ENCODE results near the gene TOMM7. TPM values are rescaled to one million over a fixed set of nuclear protein-coding genes. Genes with fewer than 3 reads are reported as not detected.
"Not testable (repeated sequence)": the region's sequence is repeated elsewhere in the genome, so short reads cannot be mapped to it uniquely, and the experiment has no call there.

Gene TOMM7
- polyA plus RNA-seq, 1 experiment: 390 TPM

DNA sequence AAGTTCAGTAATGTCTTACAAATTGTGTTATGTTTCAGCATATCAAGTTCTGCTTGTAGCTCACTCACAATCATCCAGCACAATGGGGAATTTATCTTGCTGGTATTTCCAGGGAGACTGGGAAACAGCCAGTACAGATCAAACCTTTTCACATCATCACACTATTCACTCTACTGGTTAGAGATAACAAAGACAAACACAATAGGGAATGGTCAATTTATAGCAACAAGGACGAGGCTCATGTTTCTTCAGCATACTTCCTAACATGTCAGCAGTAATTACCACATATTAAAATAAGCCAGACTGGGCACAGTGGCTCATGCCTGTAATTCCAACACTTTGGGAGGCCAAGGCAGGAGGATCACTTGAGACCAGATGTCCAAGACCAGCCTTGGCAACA, 38.3 kb downstream of the TOMM7 start:
- no peak for TF ChIP-seq CTCF (IDR thresholded peaks at IDR 0.05; ENCODE audit: low read depth, low read length)
- CTCF ChIA-PET: interaction anchor here (1.4 to 3.6 kb wide), 3 partner anchors 22 to 271 kb away, joined by 3 to 16 read pairs (median 13); no protein-coding TSS in a partner anchor
- H3K27ac ChIP-seq (ENCODE audit: low read depth, low read length): no peak overlapping the region

DNA sequence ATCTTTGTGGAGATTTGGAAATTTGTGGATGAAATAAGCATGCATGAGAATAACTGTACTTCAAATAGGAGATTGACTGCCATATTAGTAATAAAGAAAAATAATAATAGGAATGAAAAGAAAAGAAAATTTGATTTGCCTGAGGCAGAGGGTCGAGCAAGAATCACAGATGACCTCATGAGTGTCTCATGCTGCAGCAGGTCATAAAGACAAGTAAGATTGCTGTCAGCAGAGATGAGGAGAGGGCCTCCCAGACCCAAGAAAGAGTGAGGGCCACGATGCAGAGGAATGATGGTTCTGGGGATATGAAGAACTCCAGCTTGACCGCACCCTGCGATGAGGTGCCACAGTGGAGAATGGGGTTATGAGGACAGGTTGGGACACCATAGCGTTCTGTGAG, 39.2 kb downstream of the TOMM7 start:
- ChIA-PET CTCF (interaction anchor here (1.4 to 3.6 kb wide), 5 partner anchors 20 to 272 kb away, joined by 3 to 36 read pairs (median 13); no protein-coding TSS in a partner anchor), POLR2A (no interaction called here)
- no peak for TF ChIP-seq CTCF (IDR thresholded peaks at IDR 0.05; ENCODE audit: low read depth, low read length)
- Histone ChIP-seq H3K9me3 (ENCODE audit: control insufficient read depth, insufficient read depth, low read length) (no peaks in the 10 kb centered on the region; the same call in 1 of the 2 replicates), H3K27me3 (ENCODE audit: control insufficient read depth, insufficient read depth, low read length) (no peaks in the 10 kb centered on the region), H3K4me3 (ENCODE audit: low read depth, low read length) (no peak overlapping the region), H3K27ac (ENCODE audit: low read depth, low read length) (no peak overlapping the region)
- no peak for DNase-seq (ENCODE audit: low read depth, low spot score)

More for the DNA sequence above, 38.3 kb downstream of the TOMM7 start:
- H3K27me3 ChIP-seq (ENCODE audit: control insufficient read depth, insufficient read depth, low read length): no peaks in the 10 kb centered on the region
- POLR2A ChIA-PET: no interaction called here
- no peaks in the 10 kb centered on the region; the same call in 1 of the 2 replicates for H3K9me3 ChIP-seq (ENCODE audit: control insufficient read depth, insufficient read depth, low read length)
- no peak overlapping the region for H3K4me3 ChIP-seq (ENCODE audit: low read depth, low read length)
- DNase-seq (ENCODE audit: low read depth, low spot score): no peak

DNA sequence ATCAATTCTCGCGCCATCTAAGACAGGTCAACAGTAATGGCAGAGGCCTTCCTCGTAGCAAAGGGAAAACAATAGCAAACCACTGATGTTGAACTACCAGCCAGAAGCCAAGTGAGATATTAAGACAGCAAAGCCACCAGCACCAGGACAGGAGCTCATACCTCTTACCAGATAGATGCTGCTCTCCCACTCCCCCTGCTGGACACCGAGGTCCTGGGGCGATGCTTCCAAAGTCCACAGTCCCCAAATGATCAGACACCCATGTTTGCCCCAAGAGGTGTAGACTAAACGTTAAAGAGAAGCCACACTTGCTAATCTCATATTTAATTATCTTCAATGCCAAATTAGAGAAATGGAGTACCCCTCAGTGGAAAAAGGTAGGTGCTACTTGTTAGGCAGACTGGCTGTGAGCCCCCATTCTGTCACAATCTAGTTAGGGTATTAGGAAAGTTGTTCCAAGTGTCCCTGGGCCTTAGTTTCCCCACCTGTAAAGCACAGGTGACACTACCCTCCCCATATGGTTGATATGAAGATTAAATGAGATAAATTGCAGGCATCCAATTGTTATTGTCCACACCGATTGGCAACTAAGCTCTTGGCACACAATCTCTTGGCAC, 39.9 kb downstream of the TOMM7 start:
- Histone ChIP-seq H3K27me3 (ENCODE audit: control insufficient read depth, insufficient read depth, low read length) (no peaks in the 10 kb centered on the region), H3K4me3 (ENCODE audit: low read depth, low read length) (no peak overlapping the region), H3K27ac (ENCODE audit: low read depth, low read length) (no peak overlapping the region), H3K9me3 (ENCODE audit: control insufficient read depth, insufficient read depth, low read length) (no peaks in the 10 kb centered on the region; the same call in 1 of the 2 replicates)
- DNase-seq (ENCODE audit: low read depth, low spot score): no peak
- POLR2A ChIA-PET: no interaction called here
- CTCF ChIA-PET: interaction anchor here (0.6 to 3.6 kb wide), 14 partner anchors 10 to 276 kb away, joined by 3 to 36 read pairs (median 4); no protein-coding TSS in a partner anchor
- peak; percentile 69 for TF ChIP-seq CTCF (IDR thresholded peaks at IDR 0.05; ENCODE audit: low read depth, low read length)

DNA sequence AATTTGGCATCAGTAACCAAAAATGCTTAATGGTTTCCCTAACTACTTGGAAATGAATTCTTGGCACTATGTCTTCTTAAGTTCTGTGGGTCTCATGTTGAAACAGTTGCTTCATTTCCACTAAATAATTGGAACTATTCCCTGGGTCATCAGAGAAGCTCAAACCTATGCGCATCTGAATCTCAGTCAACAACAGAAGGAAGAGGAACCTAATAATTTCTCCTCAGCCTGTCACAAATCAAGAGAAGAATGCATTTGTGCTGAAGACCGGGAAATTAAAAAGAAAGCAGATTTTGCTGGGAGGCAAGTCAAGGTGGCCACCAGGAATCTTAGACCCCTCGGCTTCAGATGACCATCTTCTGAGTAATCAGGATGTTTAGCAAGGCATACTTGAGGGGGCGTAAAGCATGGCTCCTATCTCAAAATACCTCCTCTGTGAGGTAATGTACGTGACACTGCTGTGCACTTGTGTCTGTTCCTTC, 41.4 kb downstream of the TOMM7 start:
- CTCF ChIA-PET: interaction anchor here (1.5 to 3.6 kb wide), 4 partner anchors 11 to 274 kb away, joined by 4 to 36 read pairs (median 12); no protein-coding TSS in a partner anchor
- peak overlapping the region; percentile 81 for H3K27ac ChIP-seq (ENCODE audit: low read depth, low read length)
- no peaks in the 10 kb centered on the region; the same call in 1 of the 2 replicates for H3K9me3 ChIP-seq (ENCODE audit: control insufficient read depth, insufficient read depth, low read length)
- TF ChIP-seq CTCF (IDR thresholded peaks at IDR 0.05; ENCODE audit: low read depth, low read length): no peak
- H3K27me3 ChIP-seq (ENCODE audit: control insufficient read depth, insufficient read depth, low read length): no peaks in the 10 kb centered on the region
- DNase-seq (ENCODE audit: low read depth, low spot score): peak; percentile 79
- H3K4me3 ChIP-seq (ENCODE audit: low read depth, low read length): no peak overlapping the region
- POLR2A ChIA-PET: interaction anchor here (0.7 to 1.3 kb wide), 2 partner anchors 75 to 163 kb away, joined by 3 to 4 read pairs; no protein-coding TSS in a partner anchor

- H3K27ac ChIP-seq (ENCODE audit: low read depth, low read length); DNase-seq (ENCODE audit: low read depth, low spot score); H3K4me3 ChIP-seq (ENCODE audit: low read depth, low read length); H3K9me3 ChIP-seq (ENCODE audit: control insufficient read depth, insufficient read depth, low read length); H3K27me3 ChIP-seq (ENCODE audit: control insufficient read depth, insufficient read depth, low read length): not testable (repeated sequence)
- ChIA-PET CTCF (interaction anchor here (1.5 to 1.6 kb wide), 2 partner anchors 219 to 306 kb away, joined by 3 to 12 read pairs; no protein-coding TSS in a partner anchor), POLR2A (interaction anchor here (0.6 kb wide), 1 partner anchor 45 kb away, joined by 3 read pairs; no protein-coding TSS in a partner anchor)
Measured at GRCh38 chr7:22779730-22780323, 42.8 kb downstream of the TOMM7 start.
